ENCODE measurements around the gene TSGA10IP.

The TSGA10IP gene

DNA sequence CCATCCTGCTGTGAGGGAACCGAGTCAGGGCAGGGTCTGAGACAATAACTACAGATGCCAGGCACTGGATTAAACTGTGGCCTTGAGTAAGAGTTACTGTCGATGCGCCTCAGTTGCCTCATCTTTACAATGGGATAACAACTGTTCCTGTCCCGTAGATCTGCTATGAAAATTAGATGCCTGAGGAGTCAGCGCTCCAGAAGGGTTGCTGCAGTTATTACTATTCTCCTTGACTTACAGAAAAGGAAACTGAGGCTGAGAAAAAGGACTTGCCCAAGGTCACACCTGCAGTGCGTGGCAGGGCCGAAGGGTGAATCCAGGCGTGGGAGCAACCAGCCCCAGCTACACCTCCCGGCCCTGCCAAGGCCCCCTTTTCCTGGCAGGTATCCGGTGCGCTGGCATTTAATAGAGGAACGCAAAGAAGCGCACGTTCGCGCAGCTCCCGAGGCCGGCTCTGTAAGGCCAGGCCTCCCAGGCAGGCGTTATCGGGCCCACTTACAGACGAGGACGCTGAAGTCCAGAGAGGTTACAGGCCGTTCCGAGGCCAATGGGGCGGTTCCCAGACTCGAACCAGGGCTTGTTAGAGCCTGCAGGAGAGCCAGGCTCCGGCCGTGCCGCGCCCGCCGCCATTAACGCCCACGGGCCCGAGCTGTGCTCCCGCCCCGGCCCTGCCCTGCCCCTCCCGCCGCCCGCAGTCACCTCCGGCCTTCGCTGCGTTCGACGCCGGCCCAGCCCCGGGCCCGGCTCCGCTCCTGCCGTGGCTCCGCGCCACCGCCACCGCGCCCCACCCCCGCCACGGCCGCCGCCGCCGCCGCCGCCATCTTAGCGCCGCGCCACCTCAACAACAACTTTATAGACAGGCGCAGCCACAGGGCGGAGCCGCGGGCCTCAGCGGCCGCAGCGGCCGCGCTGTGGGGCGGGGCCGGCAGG is 26.8 kb upstream of the TSGA10IP start, which contains the start of gene C11orf68:
Gene C11orf68 (minus strand): TSS at position 852 of the 930 bp plus-strand sequence. CDS start 31 bp downstream, at position 821.
- no peak for DNase-seq (ENCODE audit: low read depth)

GRCh38 chr11:65919141-65919572 is 26.1 kb upstream of the TSGA10IP start, which contains the start of gene DRAP1:
TSS of gene DRAP1 (plus strand) at chr11:65919426. CDS start at chr11:65919502, 76 bp downstream.
- peak; percentile 98 for DNase-seq (ENCODE audit: low read depth)

DNA sequence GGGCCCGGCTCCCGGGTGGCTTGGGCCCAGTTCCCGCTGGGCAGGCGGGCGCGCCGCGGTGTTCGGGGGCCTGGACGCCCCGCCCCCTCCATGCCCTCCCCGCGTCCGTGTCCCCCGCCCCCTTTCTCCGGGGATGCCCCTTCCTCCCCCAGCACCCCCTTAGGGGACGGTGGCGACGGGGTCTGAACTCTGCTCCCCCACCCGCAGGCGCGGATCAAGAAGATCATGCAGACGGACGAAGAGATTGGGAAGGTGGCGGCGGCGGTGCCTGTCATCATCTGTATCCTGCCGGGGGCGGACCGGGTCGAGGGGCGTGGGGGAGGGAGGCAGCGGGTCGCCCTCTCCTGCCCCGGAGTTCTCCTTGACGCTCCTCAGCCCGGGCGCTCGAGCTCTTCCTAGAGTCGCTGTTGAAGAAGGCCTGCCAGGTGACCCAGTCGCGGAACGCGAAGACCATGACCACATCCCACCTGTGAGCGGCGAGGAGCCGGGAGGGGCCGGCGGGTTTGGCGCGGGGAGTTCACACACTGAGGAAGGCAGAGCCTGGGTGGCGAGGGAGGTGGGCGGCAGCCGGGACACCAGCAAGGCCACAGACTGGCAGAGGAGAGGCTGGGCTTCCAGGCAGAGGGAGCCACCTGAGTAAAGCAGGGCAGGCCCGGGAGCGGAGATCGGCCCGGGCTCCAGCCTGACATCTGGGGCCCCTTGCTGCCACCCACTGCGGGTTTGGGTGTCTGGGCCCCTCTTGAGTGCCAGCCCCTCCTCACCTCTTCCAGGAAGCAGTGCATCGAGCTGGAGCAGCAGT is 25.5 kb upstream of the TSGA10IP start:
- peak; percentile 54 for DNase-seq (ENCODE audit: low read depth)

GRCh38 chr11:65920372-65920802 is 24.9 kb upstream of the TSGA10IP start:
- DNase-seq (ENCODE audit: low read depth) = no peak

GRCh38 chr11:65921033-65921555 is 24.2 kb upstream of the TSGA10IP start:
- no peak for DNase-seq (ENCODE audit: low read depth)

DNA sequence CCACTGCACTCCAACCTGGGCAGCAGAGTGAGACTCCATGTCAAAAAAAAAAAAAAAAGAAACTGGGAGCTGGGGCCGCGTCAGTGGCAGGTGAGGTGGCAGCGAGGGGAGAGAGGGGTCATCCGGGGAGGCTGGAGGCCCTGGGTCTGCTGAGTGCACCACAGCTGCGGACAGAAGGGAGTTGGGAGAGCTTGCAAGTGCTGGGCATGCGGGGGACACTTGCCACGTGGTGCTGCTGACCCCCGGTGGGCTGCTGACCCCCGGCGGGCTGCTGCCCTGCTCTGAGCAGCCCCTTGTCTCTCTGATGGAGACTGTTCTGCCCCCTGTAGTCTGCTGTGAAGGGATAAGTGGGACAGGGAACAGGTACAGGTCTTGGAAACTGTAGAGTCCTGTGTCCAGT is 23.4 kb upstream of the TSGA10IP start:
- no peak for DNase-seq (ENCODE audit: low read depth)

GRCh38 chr11:65922565-65922964 is 22.7 kb upstream of the TSGA10IP start:
- no peak for DNase-seq (ENCODE audit: low read depth)

DNA sequence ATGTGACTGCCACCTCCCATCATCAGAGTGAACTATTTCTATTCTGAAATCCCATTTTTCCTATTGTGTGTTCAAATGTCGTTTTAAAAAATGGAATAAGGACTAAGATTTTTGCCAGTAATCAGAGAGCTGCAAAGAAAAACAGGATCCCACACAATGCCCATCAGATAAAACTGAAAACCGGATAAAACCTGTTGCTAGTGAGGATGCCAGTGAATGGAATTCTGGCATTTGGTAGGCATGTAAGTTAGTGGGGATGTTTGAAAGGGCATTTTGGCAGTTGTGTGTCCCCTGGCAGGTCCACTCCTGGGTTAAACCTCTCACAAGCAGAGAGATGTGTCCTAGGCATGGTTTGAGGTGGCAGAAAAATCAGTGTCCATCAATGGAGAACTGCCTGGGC is 19.9 kb upstream of the TSGA10IP start:
- no peak for DNase-seq (ENCODE audit: low read depth)

- DNase-seq (ENCODE audit: low read depth) = peak; percentile 59
Observed at GRCh38 chr11:65927904-65928397, 17.3 kb upstream of the TSGA10IP start.

GRCh38 chr11:65928667-65929066 is 16.6 kb upstream of the TSGA10IP start:
- DNase-seq (ENCODE audit: low read depth) = no peak

DNA sequence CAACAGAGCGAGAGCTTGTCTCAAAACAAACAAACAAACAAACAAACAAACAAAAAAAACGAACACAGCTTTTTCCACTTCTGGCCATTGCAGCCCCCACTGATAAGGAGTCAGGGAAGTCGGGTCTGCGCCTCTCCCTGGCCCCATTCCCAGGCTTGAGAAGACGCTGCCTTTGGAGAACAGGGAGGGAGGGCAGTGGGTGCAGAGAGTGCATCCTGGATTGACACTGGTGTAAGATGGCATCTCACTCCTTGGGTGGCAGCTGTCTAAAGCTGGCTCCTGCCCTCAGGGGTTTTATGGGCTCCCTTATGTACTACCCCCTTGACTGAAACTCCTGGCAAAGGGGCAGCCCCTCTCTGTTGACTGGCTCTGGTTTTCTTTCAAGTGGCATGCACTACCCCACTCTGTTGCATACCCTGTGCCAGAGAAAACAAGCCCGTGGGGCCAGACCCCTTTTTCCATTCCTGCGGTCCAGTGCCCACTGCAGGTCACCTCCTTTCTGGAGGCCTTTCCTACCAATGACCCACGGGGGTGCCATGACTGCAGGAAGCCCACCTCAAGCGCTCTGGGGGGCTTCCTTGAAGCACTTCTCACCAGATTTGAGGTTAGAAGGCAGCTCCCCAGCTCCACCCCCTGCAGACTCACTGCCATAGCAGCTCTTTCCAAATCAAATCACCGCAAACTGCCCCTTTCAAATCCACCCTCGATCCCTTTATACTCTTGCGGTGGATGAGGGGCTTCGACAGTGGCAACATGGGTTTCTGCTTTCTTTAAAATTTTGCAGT is 13.3 kb upstream of the TSGA10IP start:
- DNase-seq (ENCODE audit: low read depth) = no peak

GRCh38 chr11:65932558-65932919 is 12.7 kb upstream of the TSGA10IP start:
- no peak for DNase-seq (ENCODE audit: low read depth)

DNA sequence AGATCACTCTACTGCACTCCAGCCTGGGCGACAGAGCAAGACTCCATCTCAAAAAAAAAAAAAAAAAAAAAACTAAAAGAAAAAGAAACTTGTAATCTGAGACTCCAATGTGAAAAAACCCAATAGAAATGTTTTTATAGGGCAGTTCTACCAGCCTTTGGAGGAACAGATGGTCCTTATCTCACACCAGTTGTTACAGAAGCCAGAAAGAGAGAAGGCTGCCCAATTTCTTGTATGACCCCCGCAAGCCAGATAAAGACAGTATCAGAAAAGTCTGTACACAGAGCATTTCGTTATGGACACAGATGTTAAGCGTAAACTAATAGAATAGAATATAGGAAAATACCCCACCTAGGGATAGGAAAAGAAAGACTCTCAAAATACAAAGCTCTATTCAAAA is 11.3 kb upstream of the TSGA10IP start:
- no peak for DNase-seq (ENCODE audit: low read depth)

DNA sequence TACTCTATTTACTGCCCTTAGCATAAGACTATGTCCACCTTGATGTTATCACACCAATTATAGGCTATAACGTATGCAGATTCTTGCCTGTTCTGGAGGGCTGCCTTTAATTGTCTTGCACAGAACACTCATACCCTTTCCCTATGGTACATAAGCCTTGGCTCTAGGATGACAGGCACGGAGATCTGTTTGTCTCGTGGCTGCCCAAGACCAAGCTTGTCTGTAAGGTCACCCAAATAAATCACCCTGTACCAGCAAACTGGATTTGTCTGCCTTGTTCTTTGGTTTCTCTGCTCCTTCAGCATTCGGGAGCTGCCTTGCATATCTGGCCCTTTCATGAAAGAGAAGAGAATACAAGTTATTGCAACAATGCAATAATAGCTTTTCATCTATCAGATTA is 7.5 kb upstream of the TSGA10IP start:
- no peak for DNase-seq (ENCODE audit: low read depth)

DNA sequence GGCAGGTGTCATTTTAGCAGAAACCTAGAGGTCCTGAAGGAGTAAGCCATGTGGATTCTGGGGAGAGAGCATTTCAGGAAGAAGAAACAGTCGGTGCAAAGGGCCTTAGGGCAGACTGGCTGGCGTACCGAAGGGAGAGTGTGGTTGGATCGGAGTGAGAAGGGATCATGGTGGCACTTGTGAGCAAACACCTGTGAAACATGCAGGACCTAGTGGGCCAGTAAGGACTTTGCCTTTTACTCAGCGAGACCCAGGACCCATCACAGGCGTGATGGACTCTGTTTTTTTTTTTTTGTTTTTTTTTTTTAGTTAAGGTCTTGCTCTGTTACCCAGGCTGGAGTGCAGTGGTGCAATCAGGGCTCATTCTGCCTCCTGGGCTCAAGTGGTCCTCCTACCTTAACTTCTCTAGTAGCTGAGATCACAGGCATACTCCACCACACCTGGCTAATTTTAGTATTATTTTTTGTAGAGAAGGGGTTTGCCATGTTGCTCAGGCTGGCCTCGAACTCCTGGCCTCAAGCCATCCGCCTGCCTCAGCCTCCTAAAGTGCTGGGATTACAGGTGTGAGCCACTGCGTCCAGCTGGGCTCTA is 3.5 kb upstream of the TSGA10IP start:
- DNase-seq (ENCODE audit: low read depth) = no peak

- DNase-seq (ENCODE audit: low read depth) = no peak
Observed at GRCh38 chr11:65942531-65942930, 2.7 kb upstream of the TSGA10IP start.

DNA sequence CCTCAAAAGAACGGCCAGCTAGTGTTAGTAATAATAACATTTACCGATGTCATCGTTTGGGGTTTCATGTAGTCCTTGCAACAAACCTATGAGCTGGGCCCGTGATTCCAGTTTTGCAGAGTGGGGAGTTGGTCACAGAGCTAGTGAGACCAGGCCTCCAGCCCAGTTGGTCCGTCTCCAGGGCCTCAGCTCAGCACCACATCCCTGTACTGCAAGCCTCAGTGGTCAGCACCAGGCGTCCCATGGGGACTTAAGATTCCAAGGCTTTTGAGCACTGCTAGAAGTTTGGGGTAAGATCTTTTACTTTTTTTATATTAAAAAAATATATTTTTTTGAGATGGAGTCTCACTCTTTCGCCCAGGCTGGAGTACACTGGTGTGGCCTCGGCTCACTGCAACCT is 1.1 kb upstream of the TSGA10IP start:
- DNase-seq (ENCODE audit: low read depth) = no peak

DNA sequence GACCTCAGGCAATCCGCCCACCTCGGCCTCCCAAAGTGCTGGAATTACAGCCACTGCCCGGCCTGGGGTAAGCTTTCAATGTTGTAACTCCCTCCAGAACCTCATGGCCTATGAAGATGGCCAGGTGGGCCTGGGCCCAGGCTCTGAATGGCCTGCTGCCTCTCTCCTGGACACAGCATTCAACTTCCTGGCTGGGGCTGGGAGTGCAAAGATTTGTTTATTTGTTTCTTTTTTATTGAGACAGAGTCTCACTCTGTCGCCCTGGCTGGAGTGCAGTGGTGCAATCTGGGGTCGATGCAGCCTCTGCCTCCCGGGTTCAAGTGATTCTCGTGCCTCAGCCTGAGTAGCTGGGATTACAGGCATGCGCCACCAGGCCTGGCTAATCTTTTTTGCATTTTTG is 513 bp upstream of the TSGA10IP start:
- no peak for DNase-seq (ENCODE audit: low read depth)

- no peak for DNase-seq (ENCODE audit: low read depth)
Observed at GRCh38 chr11:65945941-65946558, 770 bp downstream of the TSGA10IP start.

- DNase-seq (ENCODE audit: low read depth) = no peak
Observed at GRCh38 chr11:65946655-65947054, 1.4 kb downstream of the TSGA10IP start.

- no peak for DNase-seq (ENCODE audit: low read depth)
Observed at GRCh38 chr11:65947133-65947532, 1.9 kb downstream of the TSGA10IP start.

Data from stimulated activated CD8-positive, alpha-beta memory T cell treated with anti-CD3 and anti-CD28 coated beads, Interleukin-4, amount 100 ng/mL, for 24 hours (primary cell).